Measurements from ENCODE around the gene SNAP47.

GRCh38 chr1:227805606-227806197 is 70.5 kb downstream of the SNAP47 start:
- TF ChIP-seq CTCF (IDR thresholded peaks at IDR 0.05) = no peak
- TF ChIP-seq POLR2A (IDR thresholded peaks at IDR 0.05) = no peak

Measured in prostate gland (tissue), 2 donors.